Ectodermal cell (in vitro differentiated cells): ENCODE results near the gene TNXB.
"Not testable (repeated sequence)": the region's sequence is repeated elsewhere in the genome, so short reads cannot be mapped to it uniquely, and the experiment has no call there.

Source experiments
- H3K27ac ChIP-seq: 2 replicates; pipeline ENCODE4 v1.7.0; 2013; ENCODE audit warnings: mild to moderate bottlenecking, low read depth, low read length; ENCODE audit not compliant: insufficient read depth, poor library complexity, severe bottlenecking
- H3K27me3 ChIP-seq: 2 replicates; pipeline ENCODE4 v1.7.0; 2013; ENCODE audit warnings: mild to moderate bottlenecking, low read length; ENCODE audit not compliant: insufficient read depth, control insufficient read depth, poor library complexity, severe bottlenecking
- H3K36me3 ChIP-seq: one replicate; pipeline ENCODE4 v1.7.0; 2013; ENCODE audit warnings: low read length; ENCODE audit not compliant: control insufficient read depth, insufficient read depth
- H3K4me1 ChIP-seq: one replicate; pipeline ENCODE4 v1.7.0; 2013; ENCODE audit warnings: low read length; ENCODE audit not compliant: control insufficient read depth, insufficient read depth
- H3K4me3 ChIP-seq: 2 replicates; pipeline ENCODE4 v1.7.0; 2013; ENCODE audit warnings: low read depth, low read length, control low read depth; ENCODE audit not compliant: insufficient read depth
- H3K9me3 ChIP-seq: 2 replicates; pipeline ENCODE4 v1.7.0; 2013; ENCODE audit warnings: mild to moderate bottlenecking, low read length, moderate library complexity; ENCODE audit not compliant: control insufficient read depth
- WGBS, 2 experiments: methylation state at CpG; one replicate each; pipeline ENCODE4 v1.1.7; 2013; ENCODE audit warnings: missing lambda C conversion rate in 2 of 2; 5-methylcytosine and 5-hydroxymethylcytosine counted together

Gene TNXB

GRCh38 chr6:32151181-32151862, 42.2 kb upstream of the TNXB start:
- H3K27me3 ChIP-seq: peaks cover 26% of the 10 kb centered on the region
- H3K4me1 ChIP-seq: peaks cover 11% of the 10 kb centered on the region
- 39 to 45% methylated on average over 8 of the region's 8 CpGs for WGBS, 2 experiments
- no peak overlapping the region for H3K27ac ChIP-seq
- no peaks in the 10 kb centered on the region for H3K36me3 ChIP-seq
- no peaks in the 10 kb centered on the region for H3K9me3 ChIP-seq
- no peak overlapping the region for H3K4me3 ChIP-seq

GRCh38 chr6:32149932-32150870, 41.1 kb upstream of the TNXB start:
- Histone ChIP-seq H3K4me3 (no peak overlapping the region), H3K27me3 (peaks cover 26% of the 10 kb centered on the region), H3K27ac (no peak overlapping the region), H3K36me3 (no peaks in the 10 kb centered on the region), H3K9me3 (no peaks in the 10 kb centered on the region), H3K4me1 (peaks cover 11% of the 10 kb centered on the region)
- 72 to 76% methylated on average over 55 of the region's 55 CpGs for WGBS, 2 experiments

GRCh38 chr6:32149092-32149755, 40.1 kb upstream of the TNXB start:
- H3K4me3 ChIP-seq: no peak overlapping the region
- 93 to 94% methylated on average over 47 of the region's 47 CpGs for WGBS, 2 experiments
- H3K4me1 ChIP-seq: peaks cover 11% of the 10 kb centered on the region
- no peaks in the 10 kb centered on the region for H3K9me3 ChIP-seq
- no peak overlapping the region for H3K27ac ChIP-seq
- no peaks in the 10 kb centered on the region for H3K36me3 ChIP-seq
- peaks cover 26% of the 10 kb centered on the region for H3K27me3 ChIP-seq

DNA sequence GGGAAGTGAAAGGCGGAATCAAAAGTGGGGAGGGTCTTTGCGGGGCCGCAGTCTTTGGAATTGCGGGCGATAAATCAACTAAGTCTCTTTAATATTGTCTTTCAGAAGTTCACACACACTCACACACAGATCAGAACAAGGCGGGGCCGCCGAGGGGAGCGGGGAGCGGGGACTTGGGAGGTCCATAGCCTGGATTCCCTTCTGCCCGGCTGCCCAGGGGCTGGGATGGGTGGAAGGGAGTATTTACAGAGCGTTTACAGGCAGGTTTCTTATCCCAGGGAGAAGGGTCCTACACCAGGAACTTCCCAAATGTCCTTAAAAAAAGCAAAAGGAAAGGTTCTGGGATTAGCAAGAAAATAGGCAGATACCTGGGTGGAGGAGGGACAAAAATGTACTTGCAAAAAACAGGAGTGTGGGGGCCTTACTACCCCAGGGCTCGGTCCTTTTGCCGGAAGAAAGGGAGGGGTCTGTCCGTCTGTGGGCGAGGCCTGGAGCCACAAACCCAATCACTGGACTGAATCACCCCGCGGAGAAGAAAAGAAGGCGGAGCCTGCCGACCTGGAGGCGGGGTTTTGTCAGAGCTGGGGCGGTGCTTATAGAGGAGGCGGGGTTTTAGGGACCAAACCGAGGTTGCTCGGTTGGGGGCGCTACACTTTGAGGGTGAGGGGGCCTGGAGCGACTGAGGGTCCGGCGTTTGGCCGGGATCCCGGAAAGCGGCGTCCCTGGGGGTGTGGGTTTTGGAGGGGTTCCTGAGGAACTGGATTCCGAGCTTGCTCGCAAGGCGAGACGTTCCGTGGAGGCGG, 39.4 kb upstream of the TNXB start:
- Histone ChIP-seq H3K36me3 (no peaks in the 10 kb centered on the region), H3K4me3 (no peak overlapping the region), H3K4me1 (peaks cover 11% of the 10 kb centered on the region), H3K27ac (no peak overlapping the region), H3K27me3 (peaks cover 26% of the 10 kb centered on the region), H3K9me3 (no peaks in the 10 kb centered on the region)
- WGBS, 2 experiments: 92 to 93% methylated on average over 39 of the region's 39 CpGs

DNA sequence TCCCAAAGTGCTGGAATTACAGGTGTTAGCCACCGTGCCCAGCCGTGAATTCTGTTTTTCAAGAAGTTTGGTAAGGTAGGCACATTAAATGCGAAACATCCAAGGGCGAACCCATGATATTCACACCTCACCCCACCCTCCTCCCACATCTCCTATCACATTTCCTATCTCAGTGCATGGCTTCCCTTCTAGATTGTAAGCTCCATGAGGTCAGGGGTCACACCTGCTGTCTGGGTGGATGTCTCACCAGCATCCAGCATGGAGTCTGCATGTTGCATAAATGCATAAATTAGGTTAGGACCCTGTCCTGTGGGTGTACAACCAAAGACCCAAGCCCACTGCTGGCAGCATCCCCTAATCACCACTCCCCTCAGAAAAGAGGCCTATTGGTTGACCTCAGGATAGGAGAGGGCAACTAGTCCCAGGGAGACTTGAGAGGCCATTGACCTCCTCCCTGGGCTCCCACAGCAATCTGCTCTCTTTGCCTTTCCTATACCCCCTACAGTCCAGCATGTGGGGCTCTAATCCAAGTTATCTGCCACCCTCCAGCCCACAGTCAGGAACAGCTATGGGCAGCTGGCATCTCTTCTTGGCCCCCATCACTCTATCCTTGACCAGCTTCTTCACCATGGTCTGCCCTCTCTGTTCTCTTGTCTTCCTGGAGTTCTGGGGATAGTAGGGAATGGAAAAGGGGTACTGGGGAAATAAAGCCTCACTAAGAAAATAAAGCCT, 38.4 kb upstream of the TNXB start:
- Histone ChIP-seq H3K27ac (no peak overlapping the region), H3K36me3 (no peaks in the 10 kb centered on the region), H3K9me3 (no peaks in the 10 kb centered on the region), H3K27me3 (peaks cover 25% of the 10 kb centered on the region), H3K4me1 (peaks cover 10% of the 10 kb centered on the region), H3K4me3 (no peak overlapping the region)
- 90 to 93% methylated on average over 4 of the region's 4 CpGs for WGBS, 2 experiments

DNA sequence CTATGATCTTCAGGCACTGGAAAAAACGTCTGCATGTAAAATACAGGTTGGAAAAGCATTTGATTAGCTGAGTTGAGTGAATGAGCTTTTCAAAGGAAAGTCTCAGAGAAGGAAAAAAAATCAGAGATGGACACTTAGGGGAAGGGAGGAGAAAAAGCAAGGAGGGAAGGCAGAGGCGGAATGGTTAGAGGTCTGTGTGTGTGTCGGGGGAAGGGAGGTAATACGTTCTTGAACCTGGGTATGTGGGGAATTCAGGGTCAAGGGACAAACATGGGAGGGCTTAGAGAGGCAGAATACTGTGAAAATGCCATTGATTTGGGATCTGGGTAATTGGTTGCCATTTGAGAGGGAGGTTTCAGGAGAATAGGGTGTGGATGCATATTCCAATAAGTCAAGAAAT, 37.5 kb upstream of the TNXB start:
- 46 to 47% methylated on average over 4 of the region's 4 CpGs for WGBS, 2 experiments
- H3K36me3 ChIP-seq: no peaks in the 10 kb centered on the region
- H3K9me3 ChIP-seq: no peaks in the 10 kb centered on the region
- H3K4me3 ChIP-seq: no peak overlapping the region
- H3K27me3 ChIP-seq: peaks cover 21% of the 10 kb centered on the region
- H3K27ac ChIP-seq: no peak overlapping the region
- H3K4me1 ChIP-seq: peaks cover 3% of the 10 kb centered on the region

- Histone ChIP-seq H3K9me3 (no peaks in the 10 kb centered on the region), H3K27ac (no peak overlapping the region), H3K36me3 (no peaks in the 10 kb centered on the region), H3K27me3 (peaks cover 18% of the 10 kb centered on the region), H3K4me3 (no peak overlapping the region), H3K4me1 (peaks cover under 1% of the 10 kb centered on the region)
- 90 to 95% methylated on average over 1 of the region's 1 CpG for WGBS, 2 experiments
These were observed 37.1 kb upstream of the TNXB start for GRCh38 chr6:32146287-32146686.

DNA sequence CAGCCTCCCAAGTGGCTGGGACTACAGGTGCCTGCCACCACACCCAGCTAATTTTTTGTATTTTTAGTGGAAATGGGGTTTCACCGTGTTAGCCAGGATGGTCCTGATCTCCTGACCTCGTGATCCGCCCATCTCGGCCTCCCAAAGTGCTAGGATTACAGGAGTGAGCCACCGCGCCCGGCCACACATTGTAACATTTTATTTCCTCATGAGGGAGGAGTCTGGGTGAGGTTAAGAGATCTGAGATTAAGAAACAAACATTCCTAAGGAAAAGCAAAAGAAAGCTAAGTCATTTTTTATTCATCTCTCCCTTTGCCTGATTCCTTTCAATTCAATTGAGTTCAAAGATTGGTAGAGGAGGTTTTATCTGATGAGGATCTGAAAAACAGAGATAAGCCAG, 35.1 kb upstream of the TNXB start:
- not testable (repeated sequence) for H3K27me3 ChIP-seq, H3K4me1 ChIP-seq, H3K27ac ChIP-seq, H3K36me3 ChIP-seq, H3K4me3 ChIP-seq, H3K9me3 ChIP-seq
- 90 to 99% methylated on average over 7 of the region's 7 CpGs for WGBS, 2 experiments

- Histone ChIP-seq H3K36me3 (no peaks in the 10 kb centered on the region), H3K4me3 (no peak overlapping the region), H3K4me1 (no peaks in the 10 kb centered on the region), H3K27me3 (no peaks in the 10 kb centered on the region), H3K9me3 (no peaks in the 10 kb centered on the region), H3K27ac (no peak overlapping the region)
- WGBS, 2 experiments: 87 to 94% methylated on average over 5 of the region's 5 CpGs
These were observed 31.4 kb upstream of the TNXB start for GRCh38 chr6:32140420-32141046.
